ENCODE data around the gene ADCYAP1R1. TPM values are rescaled to one million over a fixed set of nuclear protein-coding genes. Genes with fewer than 3 reads are reported as not detected.

ADCYAP1R1 gene
- total RNA-seq, 1 donor from 2014 or later: 9.0 TPM

DNA sequence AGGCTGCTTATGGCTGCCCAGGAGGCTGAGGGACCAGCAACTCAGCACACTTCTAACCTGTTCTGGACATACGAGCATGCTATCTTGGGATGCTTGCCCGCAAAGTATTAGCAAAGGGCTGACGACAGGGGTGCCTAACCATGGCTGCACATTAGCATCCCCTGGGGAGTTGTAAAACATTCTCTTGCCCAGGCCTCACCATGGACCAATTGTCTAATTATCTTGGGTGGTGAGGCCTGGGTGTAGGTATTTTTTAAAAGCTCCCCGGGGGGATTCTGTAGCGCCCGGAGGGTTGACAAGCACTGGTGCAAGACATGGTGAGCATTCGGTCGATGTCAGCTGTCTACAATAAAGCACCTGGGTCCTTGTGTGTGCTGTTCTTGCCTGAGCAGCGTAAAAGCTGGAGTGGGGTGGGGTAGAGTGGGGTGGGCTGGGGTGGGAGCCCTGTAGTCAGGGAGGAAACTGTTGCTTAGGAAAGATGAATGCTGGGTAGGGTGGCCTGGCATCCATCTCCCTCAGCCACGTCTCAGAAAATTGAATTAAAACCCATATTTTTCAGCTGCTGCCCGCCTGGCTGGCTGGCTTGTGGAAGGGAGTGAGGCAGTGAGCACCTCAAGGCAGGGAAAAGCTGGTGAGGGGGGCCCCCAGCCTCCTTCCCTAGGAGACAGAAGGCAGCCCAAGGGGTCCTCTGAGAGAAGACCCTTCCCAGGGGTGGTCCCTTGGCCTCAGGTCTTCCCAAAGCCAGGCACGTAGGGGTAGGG, 2.9 kb upstream of the ADCYAP1R1 start:
- H3K27me3 Mint-ChIP-seq (ENCODE audit: low read depth): peaks cover 38% of the 10 kb centered on the region
- TF ChIP-seq CTCF (conservative IDR thresholded peaks at IDR 0.05): no peak
- no peak overlapping the region for H3K4me3 Mint-ChIP-seq
- peaks cover 28% of the 10 kb centered on the region for H3K4me1 Mint-ChIP-seq
- H3K9me3 Mint-ChIP-seq: no peaks in the 10 kb centered on the region
- no peaks in the 10 kb centered on the region for H3K36me3 Mint-ChIP-seq (ENCODE audit: low read depth)
- no peak for DNase-seq (ENCODE audit: low read depth, low spot score)
- no peak overlapping the region for H3K27ac Mint-ChIP-seq (ENCODE audit: unreplicated experiment)

DNA sequence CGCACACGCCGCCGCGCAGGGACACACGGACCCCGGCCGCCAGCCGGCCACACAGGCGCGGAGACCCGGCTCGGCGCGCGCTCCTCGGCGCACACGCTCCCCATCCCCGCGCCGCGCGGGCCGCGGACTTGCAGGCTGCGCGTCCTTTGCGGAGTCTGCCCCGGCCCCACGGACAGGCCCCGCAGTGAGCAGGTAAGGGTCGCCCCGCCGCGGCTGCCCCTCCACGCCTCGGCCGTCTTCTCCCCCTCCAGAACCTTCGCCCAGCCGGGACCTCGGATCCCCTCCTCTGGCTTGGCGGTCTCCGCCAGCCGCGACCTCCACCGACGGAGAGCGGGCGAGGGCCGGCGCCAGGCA, 356 bp downstream of the ADCYAP1R1 start:
- Mint-ChIP-seq H3K4me1 (peaks cover 17% of the 10 kb centered on the region), H3K9me3 (no peaks in the 10 kb centered on the region), H3K36me3 (ENCODE audit: low read depth) (no peaks in the 10 kb centered on the region), H3K4me3 (peak overlapping the region; percentile 69), H3K27ac (ENCODE audit: unreplicated experiment) (no peak overlapping the region), H3K27me3 (ENCODE audit: low read depth) (peaks cover 56% of the 10 kb centered on the region)
- TF ChIP-seq CTCF (conservative IDR thresholded peaks at IDR 0.05): peak; percentile 6
- no peak for DNase-seq (ENCODE audit: low read depth, low spot score)

DNA sequence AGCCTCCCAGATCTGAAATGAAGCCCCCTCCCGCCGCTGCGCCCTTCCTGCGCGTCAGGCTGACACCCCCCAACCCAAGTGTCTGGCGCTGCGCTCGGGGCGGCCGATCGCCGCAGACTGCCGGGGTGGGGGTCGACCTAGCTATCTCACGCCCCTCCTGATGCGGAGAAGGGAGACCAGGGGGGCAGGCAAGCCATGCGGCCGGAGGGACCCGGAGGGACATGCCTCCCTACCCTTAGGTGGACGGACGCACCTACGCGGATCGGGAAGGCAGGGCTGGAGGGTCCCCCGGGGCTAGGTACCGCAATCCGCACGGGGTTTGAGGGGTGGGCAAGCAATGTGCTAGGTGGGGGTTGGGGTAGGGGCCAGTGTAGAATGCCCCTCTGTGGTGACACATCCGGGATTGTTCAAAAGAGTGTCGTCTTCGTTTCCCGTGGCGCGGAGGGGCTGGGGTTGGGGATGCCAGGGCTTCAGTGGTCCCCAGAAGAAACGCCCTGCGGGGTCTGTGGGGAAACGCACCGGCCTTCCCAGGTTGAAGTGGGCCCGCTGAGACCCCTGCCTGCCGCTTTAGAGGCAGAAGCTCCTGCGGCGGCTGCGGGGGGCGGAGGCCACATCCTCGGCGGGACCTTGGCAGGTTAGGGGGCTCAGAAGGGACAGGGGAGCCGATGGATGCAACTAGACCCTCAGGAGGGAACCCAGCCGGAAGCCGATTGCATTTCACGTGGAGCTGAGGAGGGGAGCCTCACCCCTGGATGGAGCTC, 913 bp downstream of the ADCYAP1R1 start:
- no peak for DNase-seq (ENCODE audit: low read depth, low spot score)
- Mint-ChIP-seq H3K4me1 (peaks cover 15% of the 10 kb centered on the region), H3K4me3 (peak overlapping the region; percentile 69), H3K27ac (ENCODE audit: unreplicated experiment) (no peak overlapping the region), H3K27me3 (ENCODE audit: low read depth) (peaks cover 56% of the 10 kb centered on the region), H3K9me3 (no peaks in the 10 kb centered on the region), H3K36me3 (ENCODE audit: low read depth) (no peaks in the 10 kb centered on the region)
- TF ChIP-seq CTCF (conservative IDR thresholded peaks at IDR 0.05): no peak

DNA sequence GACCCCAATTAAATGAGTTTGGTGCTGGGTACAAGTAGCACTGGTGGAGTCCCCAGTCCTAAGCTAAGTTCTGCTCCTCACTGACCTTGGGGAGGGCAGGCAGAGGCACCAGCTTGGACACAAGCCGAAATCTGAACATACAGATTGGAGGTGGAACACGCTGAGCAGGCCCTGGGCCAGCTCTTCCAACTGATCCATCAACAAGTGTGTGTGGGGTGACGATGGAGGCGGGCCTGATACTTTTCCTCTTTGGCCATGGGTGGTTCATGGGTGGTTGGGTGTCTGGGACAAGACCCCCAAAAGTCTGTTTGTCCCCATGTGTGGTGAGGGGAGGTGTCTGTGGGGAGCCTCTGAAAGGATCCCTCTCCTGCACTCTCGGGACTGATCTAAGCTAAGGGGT, 1.9 kb downstream of the ADCYAP1R1 start:
- Mint-ChIP-seq H3K27me3 (ENCODE audit: low read depth) (peaks cover 56% of the 10 kb centered on the region), H3K36me3 (ENCODE audit: low read depth) (no peaks in the 10 kb centered on the region), H3K9me3 (no peaks in the 10 kb centered on the region), H3K4me1 (peaks cover 15% of the 10 kb centered on the region), H3K27ac (ENCODE audit: unreplicated experiment) (no peak overlapping the region), H3K4me3 (peak overlapping the region; percentile 83)
- no peak for DNase-seq (ENCODE audit: low read depth, low spot score)
- no peak for TF ChIP-seq CTCF (conservative IDR thresholded peaks at IDR 0.05)

DNA sequence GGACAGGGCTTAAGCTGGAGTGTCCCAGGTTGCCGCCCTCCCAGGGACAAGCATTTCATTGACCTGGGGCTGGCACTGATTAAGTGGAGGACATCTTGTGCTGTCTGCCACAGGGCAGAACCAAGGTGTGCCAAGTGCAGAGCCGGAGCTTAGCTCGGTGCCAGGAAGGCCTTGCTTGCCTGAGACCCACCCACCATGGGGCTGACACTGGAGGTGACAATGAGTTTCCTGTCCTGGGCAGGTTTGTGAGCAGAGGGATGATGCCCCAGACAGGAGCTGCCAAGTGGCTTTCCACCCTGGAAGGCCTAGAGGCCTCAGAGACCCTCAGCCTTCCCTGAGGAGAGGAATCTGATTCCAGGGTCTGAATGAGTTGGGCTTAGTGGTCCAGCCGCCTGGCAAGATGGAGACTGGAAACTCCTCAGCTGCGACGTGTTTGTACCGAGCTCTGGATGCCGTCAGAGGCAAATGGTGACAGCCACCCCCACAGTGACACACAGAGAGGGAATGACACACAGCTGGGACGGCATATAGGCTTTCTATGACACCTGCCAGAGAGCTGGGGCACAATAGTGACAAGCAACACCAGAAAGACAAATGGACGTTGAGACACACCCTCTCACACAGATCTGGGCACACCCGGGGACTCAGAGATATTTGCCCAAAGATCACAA, 2.6 kb downstream of the ADCYAP1R1 start:
- no peak for TF ChIP-seq CTCF (conservative IDR thresholded peaks at IDR 0.05)

More for the DNA sequence above, 2.6 kb downstream of the ADCYAP1R1 start:
- H3K4me3 Mint-ChIP-seq: peak overlapping the region; percentile 83
- DNase-seq (ENCODE audit: low read depth, low spot score): no peak
- H3K27me3 Mint-ChIP-seq (ENCODE audit: low read depth): peaks cover 54% of the 10 kb centered on the region
- no peak overlapping the region for H3K27ac Mint-ChIP-seq (ENCODE audit: unreplicated experiment)
- H3K9me3 Mint-ChIP-seq: no peaks in the 10 kb centered on the region
- H3K36me3 Mint-ChIP-seq (ENCODE audit: low read depth): no peaks in the 10 kb centered on the region
- H3K4me1 Mint-ChIP-seq: peaks cover 15% of the 10 kb centered on the region
